Body of pancreas (tissue), 4 donors: ENCODE measurements around the gene DELE1.

Experiments used
- CTCF ChIP-seq, 7 experiments: fragments of 450-650 bp in 4 of 7; fragments of 200-600 bp in 3 of 7; sonication (generic) in 3 of 7; IDR thresholded peaks; one replicate each; pipeline ENCODE4 v1.5.1; 2016 to 2019; ENCODE audit warnings: antibody characterized with exemption in 7 of 7
- POLR2A ChIP-seq, 3 donors: fragments of 450-650 bp; IDR thresholded peaks; one replicate each; pipeline ENCODE4 v1.6.1; 2016; ENCODE audit warnings: antibody characterized with exemption in 3 of 3, mild to moderate bottlenecking in 2 of 3

GRCh38 chr5:141919218-141920119 is 4.2 kb upstream of the DELE1 start:
- TF ChIP-seq CTCF (IDR thresholded peaks at IDR 0.05) (no peak), POLR2A (IDR thresholded peaks at IDR 0.05) (no peak)
